Right lobe of liver (tissue), 4 donors: ENCODE results near the gene ITPK1.

Experiments
- POLR2A ChIP-seq: fragments of 450-650 bp; IDR thresholded peaks from one replicate; pipeline ENCODE4 v1.6.1; 2017; ENCODE audit warnings: antibody characterized with exemption, mild to moderate bottlenecking
- TF ChIP-seq, protein P1 (sequence below), 4 donors: fragments of 200-600 bp in 3 of 4; fragments of 450-650 bp in 1 of 4; IDR thresholded peaks; one replicate each; pipeline versions ENCODE4 v1.5.1 to v1.8.0; 2016 to 2022; ENCODE audit warnings: antibody characterized with exemption in 4 of 4, mild to moderate bottlenecking in 2 of 4
- donor health status: DM: no; HTN: no; CAD: no.
- donor health status: DM: no; HTN: no; CAD: no.
- donor health status: DM: no; HTN: yes; CAD: no.

GRCh38 chr14:93035585-93035916 is 80.2 kb downstream of the ITPK1 start:
- TF ChIP-seq, protein P1, sequence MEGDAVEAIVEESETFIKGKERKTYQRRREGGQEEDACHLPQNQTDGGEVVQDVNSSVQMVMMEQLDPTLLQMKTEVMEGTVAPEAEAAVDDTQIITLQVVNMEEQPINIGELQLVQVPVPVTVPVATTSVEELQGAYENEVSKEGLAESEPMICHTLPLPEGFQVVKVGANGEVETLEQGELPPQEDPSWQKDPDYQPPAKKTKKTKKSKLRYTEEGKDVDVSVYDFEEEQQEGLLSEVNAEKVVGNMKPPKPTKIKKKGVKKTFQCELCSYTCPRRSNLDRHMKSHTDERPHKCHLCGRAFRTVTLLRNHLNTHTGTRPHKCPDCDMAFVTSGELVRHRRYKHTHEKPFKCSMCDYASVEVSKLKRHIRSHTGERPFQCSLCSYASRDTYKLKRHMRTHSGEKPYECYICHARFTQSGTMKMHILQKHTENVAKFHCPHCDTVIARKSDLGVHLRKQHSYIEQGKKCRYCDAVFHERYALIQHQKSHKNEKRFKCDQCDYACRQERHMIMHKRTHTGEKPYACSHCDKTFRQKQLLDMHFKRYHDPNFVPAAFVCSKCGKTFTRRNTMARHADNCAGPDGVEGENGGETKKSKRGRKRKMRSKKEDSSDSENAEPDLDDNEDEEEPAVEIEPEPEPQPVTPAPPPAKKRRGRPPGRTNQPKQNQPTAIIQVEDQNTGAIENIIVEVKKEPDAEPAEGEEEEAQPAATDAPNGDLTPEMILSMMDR (IDR thresholded peaks at IDR 0.05): no peak
- no peak for TF ChIP-seq POLR2A
